GM19468 (cell line): ENCODE data around the gene DLX1.
"Not testable (repeated sequence)": the region's sequence is repeated elsewhere in the genome, so short reads cannot be mapped to it uniquely, and the experiment has no call there.

Source experiments
- ATAC-seq: cut with Tn5 transposase; IDR thresholded peaks from one replicate; pipeline ENCODE4 v1.9.1; 2021; ENCODE audit warnings: mild to moderate bottlenecking, moderate library complexity, moderate number of reproducible peaks; ENCODE audit not compliant: unreplicated experiment; ENCODE audit errors: extremely low read depth

Gene DLX1

GRCh38 chr2:172107690-172108586 is 22.6 kb downstream of the DLX1 start:
- ATAC-seq = no peak

- ATAC-seq = no peak
Measured at GRCh38 chr2:172108587-172108930, 23.3 kb downstream of the DLX1 start.

- no peak for ATAC-seq
Measured at GRCh38 chr2:172109256-172109987, 24.1 kb downstream of the DLX1 start.

GRCh38 chr2:172109988-172110811 is 24.9 kb downstream of the DLX1 start:
- ATAC-seq = no peak

GRCh38 chr2:172113617-172114016 is 28.3 kb downstream of the DLX1 start:
- ATAC-seq = no peak

- not testable (repeated sequence) for ATAC-seq
Measured at GRCh38 chr2:172114176-172114575, 28.9 kb downstream of the DLX1 start.

GRCh38 chr2:172114579-172114978 is 29.3 kb downstream of the DLX1 start:
- no peak for ATAC-seq

- ATAC-seq = no peak
Measured at GRCh38 chr2:172116107-172116506, 30.8 kb downstream of the DLX1 start.

GRCh38 chr2:172119089-172119488 is 33.8 kb downstream of the DLX1 start:
- ATAC-seq = no peak

- no peak for ATAC-seq
Measured at GRCh38 chr2:172120118-172120517, 34.8 kb downstream of the DLX1 start.

GRCh38 chr2:172128484-172128883 is 43.2 kb downstream of the DLX1 start:
- no peak for ATAC-seq

- ATAC-seq = no peak
Measured at GRCh38 chr2:172129404-172129803, 44.1 kb downstream of the DLX1 start.

- no peak for ATAC-seq
Measured at GRCh38 chr2:172131713-172132555, 46.6 kb downstream of the DLX1 start.

- no peak for ATAC-seq
Measured at GRCh38 chr2:172134270-172134669, 49.0 kb downstream of the DLX1 start.

- no peak for ATAC-seq
Measured at GRCh38 chr2:172135446-172135845, 50.1 kb downstream of the DLX1 start.

GRCh38 chr2:172137109-172137508 is 51.8 kb downstream of the DLX1 start:
- no peak for ATAC-seq

GRCh38 chr2:172137943-172138342 is 52.6 kb downstream of the DLX1 start:
- ATAC-seq = no peak

GRCh38 chr2:172138727-172139126 is 53.4 kb downstream of the DLX1 start:
- ATAC-seq = not testable (repeated sequence)
